Uterus (tissue), 4 donors: ENCODE measurements around the gene GALNT2. TPM values are rescaled to one million over a fixed set of nuclear protein-coding genes. Genes with fewer than 3 reads are reported as not detected.

Experiments
- DNase-seq, 2 donors: peaks; one replicate each; pipeline ENCODE4 v3.0.0-alpha.2; 2019 to 2020
- H3K27ac ChIP-seq, 2 donors: fragments of 200-600 bp; sonication (generic); 1 replicate in 1 of 2; 2 replicates in 1 of 2; pipeline ENCODE4 v1.5.1; 2016 to 2018
- H3K27me3 ChIP-seq, 2 donors: fragments of 200-600 bp; sonication (generic); one replicate each; pipeline ENCODE4 v1.5.1; 2018 to 2019; ENCODE audit warnings: control low read depth in 1 of 2
- H3K36me3 ChIP-seq, 2 donors: fragments of 200-600 bp; sonication (generic); one replicate each; pipeline ENCODE4 v1.5.1; 2019; ENCODE audit warnings: control low read depth in 1 of 2
- H3K4me1 ChIP-seq, 2 donors: fragments of 200-600 bp; sonication (generic); one replicate each; pipeline ENCODE4 v1.5.1; 2018 to 2019; ENCODE audit warnings: control low read depth in 1 of 2
- H3K4me3 ChIP-seq, 2 donors: fragments of 200-600 bp; sonication (generic); 1 replicate in 1 of 2; 2 replicates in 1 of 2; pipeline ENCODE4 v1.5.1; 2018 to 2019; ENCODE audit warnings: mild to moderate bottlenecking in 1 of 2
- H3K9me3 ChIP-seq, 2 donors: fragments of 200-600 bp; sonication (generic); one replicate each; pipeline ENCODE4 v1.5.1; 2019; ENCODE audit warnings: control low read depth in 1 of 2
- POLR2A ChIP-seq, 2 donors: fragments of 450-650 bp; IDR thresholded peaks; one replicate each; pipeline ENCODE4 v1.6.1; 2016; ENCODE audit warnings: antibody characterized with exemption in 2 of 2, mild to moderate bottlenecking in 1 of 2, moderate library complexity in 1 of 2
- intact Hi-C: fragments of 100-400 bp; cut with DNase I; formaldehyde crosslinking; loops from one replicate; pipeline ENCODE4 v1.15.1; 2023; ENCODE audit warnings: low total_unique reads
- total RNA-seq, 4 donors: library from RNA; depleted of rRNA in 3 of 4; stranded (reverse); fragments of >200 nt in 3 of 4; gene quantifications; one replicate each; pipeline versions ENCODE4 v1.1.0 to v1.2.4, GENCODE V29; 2014 to 2023
- TF ChIP-seq, protein P1 (sequence below), 4 experiments: fragments of 200-600 bp in 2 of 4; fragments of 450-650 bp in 2 of 4; sonication (generic) in 2 of 4; IDR thresholded peaks; one replicate each; pipeline ENCODE4 v1.5.1; 2016 to 2019; ENCODE audit warnings: antibody characterized with exemption in 4 of 4, mild to moderate bottlenecking in 2 of 4, moderate library complexity in 1 of 4
- donor health status: DM: yes; HTN: yes; CAD: no.

Gene GALNT2
- total RNA-seq, 4 donors from 2014 or later, result 13.6 to 51.6 (median 39.6) TPM

DNA sequence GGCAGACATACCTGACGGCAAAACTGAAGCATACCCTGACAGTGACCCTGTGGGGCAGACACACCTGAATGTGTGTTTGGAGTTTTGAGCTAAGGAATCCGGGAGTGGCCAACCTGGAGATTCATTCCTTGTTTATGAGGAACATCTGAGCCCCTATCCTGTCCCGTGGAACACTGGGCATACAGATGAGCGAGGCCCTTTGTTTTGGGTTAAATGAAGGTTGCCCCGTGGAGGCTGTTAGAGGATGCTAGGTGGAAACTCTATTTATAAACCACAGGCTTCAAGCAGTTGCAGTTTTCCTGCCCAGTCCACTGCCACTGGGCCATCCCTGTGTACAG lies 18.1 kb downstream of the GALNT2 start:
- Histone ChIP-seq H3K36me3 (no peaks in the 10 kb centered on the region), H3K9me3 (no peaks in the 10 kb centered on the region), H3K27ac (no peak overlapping the region), H3K4me3 (no peak overlapping the region), H3K27me3 (no peaks in the 10 kb centered on the region), H3K4me1 (no peaks in the 10 kb centered on the region)
- intact Hi-C loops, result no loop called here
- TF ChIP-seq, protein P1, sequence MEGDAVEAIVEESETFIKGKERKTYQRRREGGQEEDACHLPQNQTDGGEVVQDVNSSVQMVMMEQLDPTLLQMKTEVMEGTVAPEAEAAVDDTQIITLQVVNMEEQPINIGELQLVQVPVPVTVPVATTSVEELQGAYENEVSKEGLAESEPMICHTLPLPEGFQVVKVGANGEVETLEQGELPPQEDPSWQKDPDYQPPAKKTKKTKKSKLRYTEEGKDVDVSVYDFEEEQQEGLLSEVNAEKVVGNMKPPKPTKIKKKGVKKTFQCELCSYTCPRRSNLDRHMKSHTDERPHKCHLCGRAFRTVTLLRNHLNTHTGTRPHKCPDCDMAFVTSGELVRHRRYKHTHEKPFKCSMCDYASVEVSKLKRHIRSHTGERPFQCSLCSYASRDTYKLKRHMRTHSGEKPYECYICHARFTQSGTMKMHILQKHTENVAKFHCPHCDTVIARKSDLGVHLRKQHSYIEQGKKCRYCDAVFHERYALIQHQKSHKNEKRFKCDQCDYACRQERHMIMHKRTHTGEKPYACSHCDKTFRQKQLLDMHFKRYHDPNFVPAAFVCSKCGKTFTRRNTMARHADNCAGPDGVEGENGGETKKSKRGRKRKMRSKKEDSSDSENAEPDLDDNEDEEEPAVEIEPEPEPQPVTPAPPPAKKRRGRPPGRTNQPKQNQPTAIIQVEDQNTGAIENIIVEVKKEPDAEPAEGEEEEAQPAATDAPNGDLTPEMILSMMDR (IDR thresholded peaks at IDR 0.05), result no peak
- no peak for TF ChIP-seq POLR2A (IDR thresholded peaks at IDR 0.05)
- DNase-seq, result no peak

DNA sequence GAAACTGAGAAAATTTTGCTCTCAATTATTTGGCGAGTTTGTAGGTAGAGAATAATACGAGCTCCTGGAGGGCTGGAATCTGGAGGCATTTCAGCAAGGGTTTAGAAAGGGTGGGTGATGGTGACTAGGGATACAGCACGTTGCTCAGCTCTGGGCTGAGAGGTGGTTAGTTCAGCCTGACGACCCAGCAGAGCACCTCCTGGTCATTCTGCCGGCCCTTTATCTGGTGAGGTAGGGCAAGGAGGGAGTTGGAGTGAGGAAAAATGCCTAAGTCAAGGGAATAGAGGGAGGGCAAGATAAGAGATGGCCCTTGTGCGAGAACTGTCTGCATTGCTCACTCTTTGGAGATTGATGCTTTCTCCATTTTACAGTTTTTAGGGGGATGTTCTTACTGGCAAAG lies 19.1 kb downstream of the GALNT2 start:
- H3K4me3 ChIP-seq, result no peak overlapping the region
- no peaks in the 10 kb centered on the region for H3K4me1 ChIP-seq
- TF ChIP-seq, protein P1 (IDR thresholded peaks at IDR 0.05), result no peak
- TF ChIP-seq POLR2A (IDR thresholded peaks at IDR 0.05), result no peak
- H3K27me3 ChIP-seq, result no peaks in the 10 kb centered on the region
- H3K27ac ChIP-seq, result peak overlapping the region in 1 of 2 donors; percentile 8
- DNase-seq, result no peak
- H3K36me3 ChIP-seq, result no peaks in the 10 kb centered on the region
- intact Hi-C loops, result no loop called here
- H3K9me3 ChIP-seq, result no peaks in the 10 kb centered on the region

DNA sequence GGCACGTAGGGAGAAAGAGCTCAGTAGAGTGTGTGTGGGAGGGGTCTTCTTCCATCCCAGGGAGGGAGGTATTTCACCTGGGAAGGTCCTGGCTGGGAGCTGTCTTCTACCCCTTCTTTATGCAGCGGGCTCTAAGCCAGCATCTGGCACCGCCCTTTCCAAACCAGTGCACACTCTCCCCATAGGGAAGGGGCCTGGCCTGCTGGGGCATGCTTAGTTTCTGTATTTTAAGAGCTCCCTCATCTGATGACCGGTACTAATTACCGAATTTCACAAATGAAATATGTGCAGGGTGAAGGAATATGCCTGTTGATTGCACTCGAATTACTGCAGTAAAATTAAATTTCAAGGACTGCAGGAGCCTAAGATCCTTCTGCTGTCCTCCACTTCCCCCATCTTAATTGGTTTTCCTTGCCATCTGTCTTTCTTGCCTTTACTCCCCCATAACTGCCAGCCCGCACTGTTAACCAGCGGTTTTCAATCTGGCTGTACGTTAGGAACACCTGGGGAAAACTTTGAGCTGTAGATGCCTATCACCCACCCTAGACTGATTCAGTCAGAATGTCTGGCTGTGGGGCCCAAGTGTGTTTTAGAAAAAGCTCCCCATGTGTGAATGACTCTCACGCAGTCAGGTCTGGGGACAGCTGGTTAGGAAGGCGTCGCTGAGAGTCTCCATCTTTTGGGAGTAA lies 20.1 kb downstream of the GALNT2 start:
- intact Hi-C loops, result no loop called here
- no peak overlapping the region for H3K4me3 ChIP-seq
- no peaks in the 10 kb centered on the region for H3K27me3 ChIP-seq
- no peaks in the 10 kb centered on the region for H3K4me1 ChIP-seq
- DNase-seq, result no peak
- TF ChIP-seq, protein P1 (IDR thresholded peaks at IDR 0.05), result no peak
- no peak overlapping the region for H3K27ac ChIP-seq
- H3K36me3 ChIP-seq, result no peaks in the 10 kb centered on the region
- H3K9me3 ChIP-seq, result no peaks in the 10 kb centered on the region

DNA sequence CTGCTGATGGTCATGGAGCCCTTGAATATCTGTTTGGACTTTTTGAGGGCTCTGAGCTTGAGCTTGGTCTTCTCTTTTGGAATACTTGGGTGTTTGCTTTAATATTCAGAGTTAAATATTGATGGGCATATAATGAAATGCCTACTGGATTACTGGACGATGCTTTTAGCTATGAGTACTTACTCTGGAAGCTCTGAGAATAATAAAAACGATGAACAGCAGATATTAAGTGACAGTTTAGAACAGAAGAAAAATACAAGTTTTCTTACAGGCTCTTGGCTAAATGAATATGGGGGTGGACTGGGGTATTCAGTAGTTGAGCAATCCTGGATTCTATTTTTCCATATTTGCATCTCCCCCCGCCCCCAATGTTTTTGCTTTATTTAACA lies 20.7 kb downstream of the GALNT2 start:
- H3K27me3 ChIP-seq, result no peaks in the 10 kb centered on the region
- DNase-seq, result no peak
- H3K9me3 ChIP-seq, result no peaks in the 10 kb centered on the region
- intact Hi-C loops, result no loop called here
- TF ChIP-seq, protein P1 (IDR thresholded peaks at IDR 0.05), result no peak
- no peak for TF ChIP-seq POLR2A (IDR thresholded peaks at IDR 0.05)
- H3K4me1 ChIP-seq, result no peaks in the 10 kb centered on the region
- no peaks in the 10 kb centered on the region for H3K36me3 ChIP-seq
- no peak overlapping the region for H3K4me3 ChIP-seq
- no peak overlapping the region for H3K27ac ChIP-seq

DNA sequence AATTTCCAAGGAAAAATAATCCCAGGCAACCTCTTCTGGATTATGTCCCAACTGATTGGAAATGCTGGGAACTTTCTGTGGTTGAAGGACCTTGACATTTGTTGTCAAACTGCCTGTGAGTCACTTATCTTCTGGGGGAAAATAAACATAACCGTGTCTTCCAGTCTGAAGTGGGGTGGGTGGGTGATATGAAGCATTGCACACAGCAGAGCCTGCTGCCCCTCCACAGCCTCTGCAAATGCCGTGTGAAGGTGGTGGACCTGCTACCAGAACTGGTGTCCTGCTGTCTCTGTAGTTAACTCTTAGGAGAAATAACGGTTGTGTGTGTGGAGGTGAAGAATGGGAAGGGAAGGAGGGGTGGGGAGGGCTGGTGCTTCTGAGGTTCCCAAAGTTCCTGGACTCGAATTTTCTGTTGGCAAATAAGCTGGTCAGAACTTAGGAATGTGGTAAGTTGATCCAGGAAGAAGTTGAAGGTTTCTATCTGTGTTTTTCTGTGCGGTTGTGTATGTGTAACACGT lies 23.2 kb downstream of the GALNT2 start:
- H3K36me3 ChIP-seq, result no peaks in the 10 kb centered on the region
- H3K27me3 ChIP-seq, result no peaks in the 10 kb centered on the region
- TF ChIP-seq POLR2A (IDR thresholded peaks at IDR 0.05), result no peak
- TF ChIP-seq, protein P1 (IDR thresholded peaks at IDR 0.05), result no peak
- DNase-seq, result no peak
- H3K4me3 ChIP-seq, result no peak overlapping the region
- no peak overlapping the region for H3K27ac ChIP-seq
- no peaks in the 10 kb centered on the region for H3K9me3 ChIP-seq
- intact Hi-C loops, result no loop called here
- no peaks in the 10 kb centered on the region for H3K4me1 ChIP-seq
